T-helper 1 cell treated with Interleukin-12 subunit alpha and Interleukin-12 subunit beta and Interleukin-4 antibody, amounts not matched to agents 30 ng/mL and 1 ng/mL, for 36 hours (primary cell): ENCODE measurements around the gene OR9Q2. TPM values are rescaled to one million over a fixed set of nuclear protein-coding genes. Genes with fewer than 3 reads are reported as not detected.
"Not testable (repeated sequence)": the region's sequence is repeated elsewhere in the genome, so short reads cannot be mapped to it uniquely, and the experiment has no call there.

ENCODE experiments used
- intact Hi-C: fragments of 100-400 bp; cut with micrococcal nuclease; formaldehyde crosslinking; loops from one replicate; pipeline ENCODE4 v1.15.1; 2024
- total RNA-seq: library from RNA; stranded (reverse); gene quantifications from 2 replicates; pipeline ENCODE4 v1.2.3, GENCODE V29; 2022

Gene OR9Q2
- not detected in 2 replicates for total RNA-seq

- intact Hi-C loops: no loop called here
These were observed at the start of gene OR9Q2 for GRCh38 chr11:58188770-58189169. OR9Q2 (plus strand) TSS chr11:58189070; CDS start chr11:58190491, 1,421 bp downstream.

- intact Hi-C loops: no loop called here
These were observed 46.1 kb upstream of the OR9Q2 start for GRCh38 chr11:58142761-58143160.

- intact Hi-C loops: no loop called here
These were observed 36.1 kb upstream of the OR9Q2 start for GRCh38 chr11:58152781-58153180.

- intact Hi-C loops: no loop called here
These were observed 24.5 kb upstream of the OR9Q2 start for GRCh38 chr11:58164389-58164788.

GRCh38 chr11:58164990-58165389 is 23.9 kb upstream of the OR9Q2 start:
- intact Hi-C loops: no loop called here

- intact Hi-C loops: no loop called here
These were observed 23.3 kb upstream of the OR9Q2 start for GRCh38 chr11:58165504-58166106.

- intact Hi-C loops: no loop called here
These were observed 11.3 kb upstream of the OR9Q2 start for GRCh38 chr11:58177409-58178054.

GRCh38 chr11:58178444-58178843 is 10.4 kb upstream of the OR9Q2 start:
- intact Hi-C loops: no loop called here

- intact Hi-C loops: no loop called here
These were observed 9.2 kb upstream of the OR9Q2 start for GRCh38 chr11:58179648-58180047.

- intact Hi-C loops: no loop called here
These were observed 1.9 kb upstream of the OR9Q2 start for GRCh38 chr11:58186938-58187337.

GRCh38 chr11:58192229-58192628 is 3.4 kb downstream of the OR9Q2 start:
- intact Hi-C loops: no loop called here

- intact Hi-C loops: no loop called here
These were observed 4.5 kb downstream of the OR9Q2 start for GRCh38 chr11:58193391-58193790.

- intact Hi-C loops: no loop called here
These were observed 7.1 kb downstream of the OR9Q2 start for GRCh38 chr11:58195939-58196338.

- intact Hi-C loops: no loop called here
These were observed 10.4 kb downstream of the OR9Q2 start for GRCh38 chr11:58199271-58199670.

GRCh38 chr11:58204042-58204441 is 15.2 kb downstream of the OR9Q2 start, which contains the start of gene OR1S2:
OR1S2 (minus strand) TSS chr11:58204142; CDS start chr11:58204142, 0 bp downstream.
- intact Hi-C loops: no loop called here

- intact Hi-C loops: not testable (repeated sequence)
These were observed 23.6 kb downstream of the OR9Q2 start, which contains the start of gene OR1S1 for GRCh38 chr11:58212420-58212819. OR1S1 (plus strand) TSS chr11:58212720.

GRCh38 chr11:58216476-58216875 is 27.6 kb downstream of the OR9Q2 start:
- intact Hi-C loops: no loop called here

GRCh38 chr11:58222721-58223120 is 33.9 kb downstream of the OR9Q2 start:
- intact Hi-C loops: no loop called here

GRCh38 chr11:58227956-58228615 is 39.2 kb downstream of the OR9Q2 start:
- intact Hi-C loops: no loop called here
